IMR-90 (cell line): ENCODE data around the gene ACKR2.

Experiments
- CEBPB ChIP-seq: IDR thresholded peaks from 2 replicates; pipeline ENCODE4 v1.6.1; 2012; ENCODE audit warnings: low read depth, low read length, improper control_type of control experiment
- CTCF ChIP-seq: conservative IDR thresholded peaks from 2 replicates; pipeline ENCODE4 v1.5.1; 2012; ENCODE audit warnings: mild to moderate bottlenecking, low read depth, low read length, improper control_type of control experiment
- ELK1 ChIP-seq: fragments of 150-350 bp; IDR thresholded peaks from 2 replicates; pipeline ENCODE4 v1.6.1; 2016; ENCODE audit warnings: low read depth, mild to moderate bottlenecking, low read length, moderate library complexity, borderline replicate concordance
- FOS ChIP-seq: fragments of 150-350 bp; IDR thresholded peaks from 2 replicates; pipeline ENCODE4 v1.6.1; 2016; ENCODE audit warnings: low read depth, low read length
- MAFK ChIP-seq: IDR thresholded peaks from 2 replicates; pipeline ENCODE4 v1.6.1; 2012; ENCODE audit warnings: low read depth, low read length, improper control_type of control experiment
- MAZ ChIP-seq: IDR thresholded peaks from 2 replicates; pipeline ENCODE4 v1.6.1; 2012; ENCODE audit warnings: low read depth, mild to moderate bottlenecking, low read length, improper control_type of control experiment, moderate library complexity, borderline replicate concordance
- MXI1 ChIP-seq: IDR thresholded peaks from 2 replicates; pipeline ENCODE4 v1.6.1; 2012; ENCODE audit warnings: low read depth, mild to moderate bottlenecking, low read length, moderate library complexity, borderline replicate concordance
- NFE2L2 ChIP-seq: fragments of 150-350 bp; IDR thresholded peaks from 2 replicates; pipeline ENCODE4 v1.6.1; 2016; ENCODE audit warnings: low read depth, mild to moderate bottlenecking, low read length
- POLR2A ChIP-seq: IDR thresholded peaks from 2 replicates; pipeline ENCODE4 v1.6.1; 2012; ENCODE audit warnings: mild to moderate bottlenecking, low read depth, low read length
- RAD21 ChIP-seq: IDR thresholded peaks from 2 replicates; pipeline ENCODE4 v1.6.1; 2012; ENCODE audit warnings: low read length, improper control_type of control experiment
- RCOR1 ChIP-seq: IDR thresholded peaks from 2 replicates; pipeline ENCODE4 v1.6.1; 2012; ENCODE audit warnings: mild to moderate bottlenecking, low read length, improper control_type of control experiment; ENCODE audit not compliant: insufficient replicate concordance
- RFX5 ChIP-seq: IDR thresholded peaks from 2 replicates; pipeline ENCODE4 v1.8.0; 2012; ENCODE audit warnings: low read depth, mild to moderate bottlenecking, low read length, moderate library complexity
- SMC3 ChIP-seq: fragments of 150-350 bp; IDR thresholded peaks from 2 replicates; pipeline ENCODE4 v1.6.1; 2016; ENCODE audit warnings: low read depth, mild to moderate bottlenecking, antibody characterized with exemption, low read length, moderate library complexity
- USF2 ChIP-seq: fragments of 150-350 bp; IDR thresholded peaks from 2 replicates; pipeline ENCODE4 v1.6.1; 2017; ENCODE audit warnings: mild to moderate bottlenecking, antibody characterized with exemption, low read length, low read depth

GRCh38 chr3:42880183-42880582 lies 70.9 kb downstream of the ACKR2 start:
- TF ChIP-seq RFX5 (no peak), POLR2A (no peak), CTCF (no peak), FOS (no peak), CEBPB (no peak), RCOR1 (no peak), MXI1 (no peak), SMC3 (no peak), USF2 (no peak), NFE2L2 (no peak), ELK1 (no peak), RAD21 (no peak), MAZ (no peak), MAFK (no peak)
